HG02870 (cell line): ENCODE measurements around the gene PMM1.
A peak's percentile ranks its signal among the peaks of the same experiment; 100 is the strongest.
"Not testable (repeated sequence)": the region's sequence is repeated elsewhere in the genome, so short reads cannot be mapped to it uniquely, and the experiment has no call there.

Experiments used
- ATAC-seq: cut with Tn5 transposase; IDR thresholded peaks from one replicate; pipeline ENCODE4 v1.9.1; 2021; ENCODE audit warnings: mild to moderate bottlenecking, moderate library complexity; ENCODE audit not compliant: unreplicated experiment

Gene PMM1

GRCh38 chr22:41564563-41564962, 25.1 kb downstream of the PMM1 start:
- no peak for ATAC-seq

- no peak for ATAC-seq
These were observed 26.5 kb downstream of the PMM1 start for GRCh38 chr22:41563051-41563711.

- ATAC-seq = no peak
These were observed 27.2 kb downstream of the PMM1 start for GRCh38 chr22:41562461-41562860.

- ATAC-seq = no peak
These were observed 27.9 kb downstream of the PMM1 start for GRCh38 chr22:41561788-41562187.

- ATAC-seq = no peak
These were observed 28.3 kb downstream of the PMM1 start for GRCh38 chr22:41561335-41561734.

GRCh38 chr22:41560095-41560471, 29.6 kb downstream of the PMM1 start:
- ATAC-seq = no peak

GRCh38 chr22:41558241-41558630, 31.4 kb downstream of the PMM1 start:
- not testable (repeated sequence) for ATAC-seq

GRCh38 chr22:41557401-41558240, 32.0 kb downstream of the PMM1 start:
- ATAC-seq = no peak

- no peak for ATAC-seq
These were observed 33.1 kb downstream of the PMM1 start for GRCh38 chr22:41556561-41556960.

GRCh38 chr22:41555325-41555982, 34.2 kb downstream of the PMM1 start:
- ATAC-seq = no peak

GRCh38 chr22:41551877-41552582, 37.6 kb downstream of the PMM1 start:
- ATAC-seq = no peak

GRCh38 chr22:41550952-41551491, 38.6 kb downstream of the PMM1 start:
- ATAC-seq = no peak

- no peak for ATAC-seq
These were observed 40.8 kb downstream of the PMM1 start for GRCh38 chr22:41548830-41549211.

GRCh38 chr22:41544671-41545476, 44.8 kb downstream of the PMM1 start:
- ATAC-seq = no peak

- peak; percentile 87 for ATAC-seq
These were observed 45.6 kb downstream of the PMM1 start, which contains the start of gene POLR3H for GRCh38 chr22:41543854-41544670. Gene POLR3H, minus strand, starts transcription at chr22:41544470. Its CDS starts 369 bp downstream, at chr22:41544101.

GRCh38 chr22:41542224-41542623, 47.4 kb downstream of the PMM1 start:
- no peak for ATAC-seq

GRCh38 chr22:41541484-41541883, 48.2 kb downstream of the PMM1 start:
- ATAC-seq = no peak

GRCh38 chr22:41540365-41540764, 49.3 kb downstream of the PMM1 start:
- no peak for ATAC-seq

- no peak for ATAC-seq
These were observed 49.7 kb downstream of the PMM1 start for GRCh38 chr22:41540006-41540315.
